HG03064 (cell line): ENCODE measurements around the gene PCSK5.
"Not testable (repeated sequence)": the region's sequence is repeated elsewhere in the genome, so short reads cannot be mapped to it uniquely, and the experiment has no call there.

ENCODE experiments used
- ATAC-seq: cut with Tn5 transposase; IDR thresholded peaks from one replicate; pipeline ENCODE4 v1.9.1; 2021; ENCODE audit warnings: low read depth; ENCODE audit not compliant: unreplicated experiment

The PCSK5 gene

GRCh38 chr9:75889577-75889976 lies 896 bp upstream of the PCSK5 start:
- no peak for ATAC-seq

- no peak for ATAC-seq
These were observed 449 bp upstream of the PCSK5 start for GRCh38 chr9:75889977-75890471.

GRCh38 chr9:75891277-75891741 lies 836 bp downstream of the PCSK5 start:
- no peak for ATAC-seq

GRCh38 chr9:75891771-75892215 lies 1.3 kb downstream of the PCSK5 start:
- no peak for ATAC-seq

GRCh38 chr9:75892216-75892911 lies 1.9 kb downstream of the PCSK5 start:
- no peak for ATAC-seq

- ATAC-seq, result no peak
These were observed 2.6 kb downstream of the PCSK5 start for GRCh38 chr9:75893106-75893505.

- ATAC-seq, result no peak
These were observed 4.1 kb downstream of the PCSK5 start for GRCh38 chr9:75894566-75894965.

- no peak for ATAC-seq
These were observed 4.6 kb downstream of the PCSK5 start for GRCh38 chr9:75895112-75895511.

- ATAC-seq, result no peak
These were observed 5.7 kb downstream of the PCSK5 start for GRCh38 chr9:75896193-75896592.

- ATAC-seq, result not testable (repeated sequence)
These were observed 10.5 kb downstream of the PCSK5 start for GRCh38 chr9:75900893-75901524.

GRCh38 chr9:75903785-75904360 lies 13.4 kb downstream of the PCSK5 start:
- ATAC-seq, result no peak

GRCh38 chr9:75904364-75904763 lies 13.9 kb downstream of the PCSK5 start:
- no peak for ATAC-seq

GRCh38 chr9:75906531-75906930 lies 16.1 kb downstream of the PCSK5 start:
- no peak for ATAC-seq

- ATAC-seq, result no peak
These were observed 16.9 kb downstream of the PCSK5 start for GRCh38 chr9:75907329-75907728.

- ATAC-seq, result no peak
These were observed 17.4 kb downstream of the PCSK5 start for GRCh38 chr9:75907923-75908322.

GRCh38 chr9:75909776-75910175 lies 19.3 kb downstream of the PCSK5 start:
- no peak for ATAC-seq

GRCh38 chr9:75910731-75911130 lies 20.3 kb downstream of the PCSK5 start:
- no peak for ATAC-seq

GRCh38 chr9:75911390-75911789 lies 20.9 kb downstream of the PCSK5 start:
- no peak for ATAC-seq

- ATAC-seq, result no peak
These were observed 22.5 kb downstream of the PCSK5 start for GRCh38 chr9:75912951-75913350.

GRCh38 chr9:75914002-75914401 lies 23.5 kb downstream of the PCSK5 start:
- ATAC-seq, result no peak

- ATAC-seq, result no peak
These were observed 24.5 kb downstream of the PCSK5 start for GRCh38 chr9:75914883-75915452.
